Stimulated activated CD8-positive, alpha-beta memory T cell treated with anti-CD3 and anti-CD28 coated beads, Interleukin-15, amount 100 ng/mL, for 1 hour (primary cell): Measurements from ENCODE around the gene TUBGCP2.

Source experiments
- DNase-seq: peaks from one replicate; pipeline ENCODE4 v3.0.0-alpha.2; 2020; ENCODE audit warnings: low read depth

The TUBGCP2 gene

GRCh38 chr10:133229265-133230043 lies 79.2 kb downstream of the TUBGCP2 start:
- DNase-seq = no peak
